HG02759 (cell line): ENCODE data around the gene SKOR1.

ENCODE experiments used
- ATAC-seq: cut with Tn5 transposase; IDR thresholded peaks from one replicate; pipeline ENCODE4 v1.9.1; 2021; ENCODE audit warnings: mild to moderate bottlenecking, moderate library complexity; ENCODE audit not compliant: unreplicated experiment

SKOR1 gene

DNA sequence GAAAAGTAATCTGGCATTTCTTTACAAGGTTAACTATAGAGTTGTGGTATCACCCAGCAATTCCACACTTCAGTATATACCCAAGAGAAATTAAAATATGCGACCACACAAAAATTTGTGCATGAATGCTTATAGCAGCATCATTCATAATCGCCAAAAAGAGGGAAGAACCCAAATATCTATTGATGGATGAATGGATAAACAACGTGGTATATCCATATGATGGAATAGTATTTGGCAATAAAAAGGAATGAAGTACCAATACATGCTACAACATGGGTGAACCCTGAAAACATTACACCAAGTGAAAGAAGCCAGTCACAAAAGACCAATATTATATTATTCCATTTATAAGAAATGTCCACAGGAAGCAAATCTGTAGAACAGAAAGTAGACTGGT, 8.6 kb upstream of the SKOR1 start:
- no peak for ATAC-seq

DNA sequence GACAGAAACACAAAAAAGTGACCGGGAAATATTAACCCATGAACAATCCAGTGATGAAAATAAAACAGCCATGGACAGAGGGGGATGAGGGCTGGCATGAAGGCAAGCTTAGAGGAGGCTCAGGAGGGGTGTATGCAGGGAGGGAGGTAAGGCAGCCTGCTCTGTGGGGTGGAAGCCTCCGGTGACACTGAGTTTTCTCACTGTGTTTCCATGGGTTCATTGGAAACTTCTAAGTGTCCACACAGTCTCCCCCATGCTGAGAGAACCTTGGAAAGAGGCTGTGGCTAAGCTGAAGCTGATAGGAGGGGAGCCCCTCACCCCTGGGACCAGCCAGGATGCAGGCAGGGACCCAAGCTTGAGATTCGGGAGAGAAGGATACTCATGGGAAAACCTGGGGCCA, 6.8 kb upstream of the SKOR1 start:
- no peak for ATAC-seq

DNA sequence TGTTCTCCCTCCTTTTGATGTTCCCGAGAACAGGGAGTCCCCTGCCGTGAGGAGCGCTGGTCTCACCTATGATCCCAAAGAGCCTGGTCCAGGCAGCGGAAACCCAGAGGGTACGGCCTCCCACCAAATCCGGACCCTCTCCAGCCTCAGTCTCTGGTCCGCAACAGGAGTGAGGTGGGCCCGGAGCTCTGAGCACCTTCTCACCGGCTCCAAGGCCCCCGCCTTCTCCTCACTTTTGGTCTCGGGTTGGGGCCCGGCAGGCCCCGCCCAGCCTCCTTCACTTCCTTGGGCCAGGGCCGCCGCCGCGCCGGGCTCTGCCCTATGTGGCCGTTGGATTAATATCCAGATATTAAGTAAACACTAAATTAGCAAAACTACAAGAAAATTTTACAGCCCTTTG, 5.7 kb upstream of the SKOR1 start:
- ATAC-seq, result no peak

- ATAC-seq, result no peak
These were observed 5.0 kb upstream of the SKOR1 start for GRCh38 chr15:67820122-67820991.

GRCh38 chr15:67820992-67821783, 4.1 kb upstream of the SKOR1 start:
- ATAC-seq, result no peak

DNA sequence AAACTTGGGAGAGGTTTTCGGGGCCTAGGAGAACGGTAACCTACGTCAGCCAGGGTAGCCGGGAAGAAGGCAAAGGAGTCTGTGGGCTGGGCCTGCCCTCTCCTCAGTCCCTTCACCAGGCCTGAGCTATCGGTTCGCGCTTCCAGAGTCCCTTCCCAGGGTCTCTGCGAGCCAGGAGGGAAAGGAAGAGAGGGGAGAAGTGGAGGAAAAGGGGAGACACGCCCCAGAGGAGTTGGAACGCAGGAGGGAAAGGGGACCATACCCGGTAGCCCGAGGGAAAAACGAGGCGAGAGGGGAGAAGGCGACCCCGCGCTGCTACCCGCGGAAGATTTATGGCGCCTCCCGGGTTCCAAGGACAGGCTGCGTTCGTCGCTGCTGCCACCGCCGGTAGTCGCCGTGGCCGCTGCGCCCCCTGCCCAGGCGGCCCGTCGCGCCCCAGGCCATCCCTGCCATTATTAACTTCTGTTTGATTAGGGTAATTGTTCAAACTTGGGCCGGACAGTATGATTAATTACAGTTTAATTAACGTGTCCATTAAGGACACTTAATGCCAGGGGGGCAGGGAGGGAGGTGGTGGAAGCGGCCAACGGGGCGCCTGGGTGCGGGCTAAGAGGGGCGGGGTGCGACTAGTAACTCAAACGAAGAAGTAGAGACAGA, 3.4 kb upstream of the SKOR1 start:
- ATAC-seq, result no peak

- ATAC-seq, result no peak
These were observed 2.6 kb upstream of the SKOR1 start for GRCh38 chr15:67822537-67823313.

GRCh38 chr15:67823314-67824196, 1.8 kb upstream of the SKOR1 start:
- ATAC-seq, result no peak

- ATAC-seq, result no peak
These were observed 926 bp upstream of the SKOR1 start for GRCh38 chr15:67824197-67824968.

DNA sequence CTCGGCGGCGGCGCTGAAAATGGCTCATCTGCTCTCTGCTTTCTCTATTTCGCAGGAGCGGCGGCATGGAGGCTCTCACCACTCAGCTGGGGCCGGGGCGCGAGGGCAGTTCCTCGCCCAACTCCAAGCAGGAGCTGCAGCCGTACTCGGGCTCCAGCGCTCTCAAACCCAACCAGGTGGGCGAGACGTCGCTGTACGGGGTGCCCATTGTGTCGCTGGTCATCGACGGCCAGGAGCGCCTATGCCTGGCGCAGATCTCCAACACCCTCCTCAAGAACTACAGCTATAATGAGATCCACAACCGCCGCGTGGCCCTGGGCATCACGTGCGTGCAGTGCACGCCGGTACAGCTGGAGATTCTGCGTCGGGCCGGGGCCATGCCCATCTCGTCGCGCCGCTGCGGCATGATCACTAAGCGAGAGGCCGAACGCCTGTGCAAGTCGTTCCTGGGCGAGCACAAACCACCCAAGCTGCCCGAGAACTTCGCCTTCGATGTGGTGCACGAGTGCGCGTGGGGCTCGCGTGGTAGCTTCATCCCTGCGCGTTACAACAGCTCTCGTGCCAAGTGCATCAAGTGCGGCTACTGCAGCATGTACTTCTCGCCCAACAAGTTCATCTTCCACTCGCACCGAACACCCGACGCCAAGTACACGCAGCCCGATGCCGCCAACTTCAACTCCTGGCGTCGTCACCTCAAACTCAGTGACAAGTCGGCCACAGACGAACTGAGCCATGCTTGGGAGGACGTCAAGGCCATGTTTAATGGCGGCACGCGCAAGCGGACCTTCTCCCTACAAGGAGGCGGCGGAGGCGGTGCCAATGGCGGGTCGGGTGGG, 790 bp downstream of the SKOR1 start:
- no peak for ATAC-seq

- ATAC-seq, result no peak
These were observed 1.6 kb downstream of the SKOR1 start for GRCh38 chr15:67826717-67827561.

DNA sequence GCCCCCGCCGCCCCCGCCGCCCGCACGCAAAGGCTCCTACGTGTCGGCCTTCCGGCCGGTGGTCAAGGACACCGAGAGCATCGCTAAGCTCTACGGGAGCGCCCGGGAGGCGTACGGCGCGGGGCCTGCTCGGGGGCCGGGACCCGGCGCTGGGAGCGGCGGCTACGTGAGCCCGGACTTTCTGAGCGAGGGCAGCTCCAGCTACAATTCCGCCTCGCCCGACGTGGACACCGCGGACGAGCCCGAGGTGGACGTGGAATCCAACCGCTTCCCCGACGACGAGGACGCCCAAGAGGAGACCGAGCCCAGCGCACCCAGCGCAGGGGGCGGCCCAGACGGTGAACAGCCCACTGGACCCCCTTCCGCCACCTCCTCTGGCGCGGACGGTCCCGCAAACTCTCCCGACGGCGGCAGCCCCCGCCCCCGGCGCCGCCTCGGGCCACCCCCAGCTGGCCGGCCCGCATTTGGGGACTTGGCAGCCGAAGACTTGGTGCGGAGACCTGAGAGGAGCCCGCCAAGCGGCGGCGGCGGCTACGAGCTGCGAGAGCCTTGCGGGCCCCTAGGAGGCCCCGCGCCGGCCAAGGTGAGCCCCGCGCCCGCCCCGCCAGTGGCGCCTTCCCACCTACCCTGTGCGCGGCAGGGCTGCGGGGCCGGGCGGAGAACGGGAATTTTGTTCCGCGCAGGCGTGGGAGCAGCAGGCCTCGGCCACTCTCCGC, 2.4 kb downstream of the SKOR1 start:
- no peak for ATAC-seq

DNA sequence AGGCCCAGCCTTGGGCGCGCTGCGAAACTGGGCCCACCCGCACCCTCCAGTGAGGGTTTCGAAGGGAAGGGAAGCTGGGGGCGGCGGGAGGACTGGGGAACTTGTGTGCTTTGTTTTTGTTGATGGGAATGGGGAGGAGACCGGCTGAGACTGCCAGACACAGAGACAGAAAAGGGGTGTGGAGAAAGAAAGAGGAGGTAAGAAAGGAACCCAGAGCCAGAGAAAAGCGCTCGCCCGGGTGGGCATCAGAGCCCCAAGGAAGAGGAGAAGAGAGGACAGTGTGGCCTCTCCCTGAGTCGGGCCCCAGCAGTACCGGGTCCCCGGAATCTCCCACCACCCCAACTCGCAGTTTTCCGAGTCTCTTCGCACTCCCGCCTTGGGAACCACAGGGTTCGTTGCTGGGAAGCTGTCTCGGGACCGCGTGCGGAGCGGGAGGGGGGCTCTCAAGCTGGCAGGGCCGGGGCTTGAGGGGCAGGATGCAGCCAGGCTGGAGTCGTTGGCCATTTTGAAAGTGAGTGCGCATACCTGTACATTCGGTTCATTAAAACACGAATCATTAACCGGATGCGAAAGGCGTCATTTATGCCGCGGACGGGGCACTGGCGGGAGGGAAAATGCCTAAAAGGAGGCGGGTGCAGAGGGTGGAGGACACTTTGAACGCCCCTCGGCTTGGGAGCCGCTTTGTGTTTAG, 3.1 kb downstream of the SKOR1 start:
- no peak for ATAC-seq

- ATAC-seq, result no peak
These were observed 3.8 kb downstream of the SKOR1 start for GRCh38 chr15:67828969-67829646.

DNA sequence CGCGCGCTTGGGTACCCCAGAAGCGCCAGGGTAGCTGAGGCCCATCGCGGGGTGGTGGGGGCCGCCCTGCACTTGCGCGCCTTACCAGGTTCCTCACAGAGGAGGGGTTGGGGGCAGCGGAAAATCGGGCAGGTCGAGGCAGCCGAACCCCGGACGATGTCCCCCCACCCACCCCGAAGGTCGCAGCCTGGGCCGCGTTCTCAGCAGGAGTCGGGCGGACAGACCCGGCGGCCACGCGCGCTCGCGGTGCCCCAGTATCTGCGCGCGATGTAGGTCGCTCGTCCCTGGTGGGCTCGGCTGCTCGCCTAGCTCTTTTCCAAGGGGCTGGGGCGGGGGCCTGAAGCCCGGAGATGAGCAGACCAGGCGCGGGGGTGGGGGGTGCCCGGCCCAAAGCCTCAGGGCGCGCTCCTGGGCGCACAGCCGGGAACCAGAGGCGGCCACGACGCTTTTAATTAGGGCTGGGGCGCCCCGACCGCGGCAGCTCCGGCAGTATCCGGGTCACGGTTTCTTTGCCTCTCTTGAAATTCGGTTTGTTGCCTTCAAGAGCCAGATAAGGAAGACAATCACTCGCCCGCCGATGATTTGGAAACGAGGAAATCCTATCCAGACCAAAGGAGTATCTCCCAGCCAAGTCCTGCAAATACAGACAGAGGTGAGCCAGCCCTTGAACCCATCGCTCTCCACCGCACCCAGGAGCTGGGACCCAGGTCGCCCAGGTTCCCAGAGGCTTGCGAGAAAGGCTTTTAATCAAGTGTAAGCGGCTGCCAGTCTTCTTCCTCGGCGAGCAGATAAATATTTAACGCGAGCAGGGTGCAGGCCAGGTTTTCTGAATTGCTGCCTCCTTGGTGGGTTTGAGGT, 4.6 kb downstream of the SKOR1 start:
- ATAC-seq, result no peak
